Esophagus squamous epithelium (tissue), 4 donors: ENCODE measurements around the gene ADAM23.

Experiments used
- POLR2A ChIP-seq, 4 donors: fragments of 450-650 bp; IDR thresholded peaks; one replicate each; pipeline ENCODE4 v1.6.1; 2017; ENCODE audit warnings: antibody characterized with exemption in 4 of 4, mild to moderate bottlenecking in 4 of 4, moderate library complexity in 3 of 4
- TF ChIP-seq, protein P1 (sequence below), 6 experiments: fragments of 450-650 bp in 4 of 6; fragments of 200-600 bp in 2 of 6; sonication (generic) in 2 of 6; IDR thresholded peaks; one replicate each; pipeline ENCODE4 v1.5.1; 2016 to 2019; ENCODE audit warnings: antibody characterized with exemption in 6 of 6, mild to moderate bottlenecking in 4 of 6, moderate library complexity in 4 of 6

DNA sequence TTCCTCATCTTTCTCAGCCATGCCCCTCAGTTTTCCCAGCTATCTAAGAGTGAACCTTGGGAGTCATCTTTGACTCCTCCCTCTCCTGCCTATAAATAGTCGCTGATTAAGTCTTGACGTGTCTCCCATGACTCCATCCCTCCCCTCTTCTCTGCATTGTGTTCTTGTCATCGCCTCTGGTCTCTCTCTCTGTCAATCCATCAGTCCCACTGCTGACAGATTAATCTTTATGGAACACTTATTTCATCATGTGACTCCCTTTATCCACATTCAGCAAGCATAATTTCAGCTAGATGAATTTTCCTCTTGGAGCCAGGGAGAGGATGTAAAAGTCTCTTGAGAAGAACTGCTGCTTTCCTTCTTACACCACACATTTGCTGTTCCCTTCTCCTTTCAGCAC lies 9.4 kb downstream of the ADAM23 start:
- TF ChIP-seq, protein P1, sequence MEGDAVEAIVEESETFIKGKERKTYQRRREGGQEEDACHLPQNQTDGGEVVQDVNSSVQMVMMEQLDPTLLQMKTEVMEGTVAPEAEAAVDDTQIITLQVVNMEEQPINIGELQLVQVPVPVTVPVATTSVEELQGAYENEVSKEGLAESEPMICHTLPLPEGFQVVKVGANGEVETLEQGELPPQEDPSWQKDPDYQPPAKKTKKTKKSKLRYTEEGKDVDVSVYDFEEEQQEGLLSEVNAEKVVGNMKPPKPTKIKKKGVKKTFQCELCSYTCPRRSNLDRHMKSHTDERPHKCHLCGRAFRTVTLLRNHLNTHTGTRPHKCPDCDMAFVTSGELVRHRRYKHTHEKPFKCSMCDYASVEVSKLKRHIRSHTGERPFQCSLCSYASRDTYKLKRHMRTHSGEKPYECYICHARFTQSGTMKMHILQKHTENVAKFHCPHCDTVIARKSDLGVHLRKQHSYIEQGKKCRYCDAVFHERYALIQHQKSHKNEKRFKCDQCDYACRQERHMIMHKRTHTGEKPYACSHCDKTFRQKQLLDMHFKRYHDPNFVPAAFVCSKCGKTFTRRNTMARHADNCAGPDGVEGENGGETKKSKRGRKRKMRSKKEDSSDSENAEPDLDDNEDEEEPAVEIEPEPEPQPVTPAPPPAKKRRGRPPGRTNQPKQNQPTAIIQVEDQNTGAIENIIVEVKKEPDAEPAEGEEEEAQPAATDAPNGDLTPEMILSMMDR (IDR thresholded peaks at IDR 0.05): no peak
- TF ChIP-seq POLR2A (IDR thresholded peaks at IDR 0.05): no peak
